K562 (cell line): ENCODE data around the gene COLEC12. TPM values are rescaled to one million over a fixed set of nuclear protein-coding genes. Genes with fewer than 3 reads are reported as not detected.

ENCODE experiments used
- ATAC-seq: fragments of 200-7000 bp; cut with Tn5 transposase; 3 replicates; pipeline ENCODE4 v1.9.1; 2020; ENCODE audit warnings: moderate library complexity
- BruUV-seq: library from RNA; stranded (reverse); fragments of 400-500 nt; replicated peaks from 2 replicates; lab custom pipeline; 2021; lab: Mats Ljungman, UMichigan
- CTCF ChIA-PET: fragments of 300-600 bp; formaldehyde crosslinking; extraction: SDS; loops from one replicate; lab custom pipeline; 2021; ENCODE audit warnings: low intra/inter-chr PET ratio; lab: Yijun Ruan, JAX
- POLR2A ChIA-PET: fragments of 300-600, 350-650 bp; sonication (Branson Sonifier 250); formaldehyde crosslinking; extraction: SDS; loops from one replicate; lab custom pipeline; 2021; ENCODE audit warnings: antibody characterized with exemption, inconsistent platforms; lab: Yijun Ruan, JAX
- DNase-seq, 4 experiments: peaks; one replicate each; pipeline versions ENCODE4 v3.0.0 to v3.0.0-alpha.2; 2011 to 2018; ENCODE audit warnings: low spot score in 3 of 4, mixed read lengths in 3 of 4; ENCODE audit errors: extremely low read depth in 1 of 4
- FAIRE-seq: peaks from 2 replicates; lab custom pipeline; 2011; peaks lifted over from hg19 to GRCh38; lab: Jason Lieb, UNC
- H2AFZ ChIP-seq: 2 replicates; pipeline ENCODE4 v1.6.0; 2011; ENCODE audit warnings: low read depth, low read length, control low read depth, inconsistent platforms
- H3K27ac ChIP-seq: fragments of 200-600 bp; 3 replicates; pipeline ENCODE4 v1.8.0; 2011; ENCODE audit warnings: low read depth, mild to moderate bottlenecking, control low read depth, inconsistent platforms, low read length, moderate library complexity, mixed read lengths; ENCODE audit errors: extremely low read depth
- H3K27me3 ChIP-seq, 2 experiments: fragments of 300-600 bp in 1 of 2; 2 replicates in 1 of 2; 3 replicates in 1 of 2; pipeline versions ENCODE4 v1.6.0 to v1.8.0; 2011; ENCODE audit warnings: inconsistent platforms in 2 of 2, low read length in 2 of 2, mild to moderate bottlenecking in 1 of 2, mixed read lengths in 1 of 2, moderate library complexity in 1 of 2; ENCODE audit not compliant: control insufficient read depth in 2 of 2, insufficient read depth in 2 of 2
- H3K36me3 ChIP-seq: fragments of 300-600 bp; 3 replicates; pipeline ENCODE4 v1.8.0; 2011; ENCODE audit warnings: mild to moderate bottlenecking, low read length, inconsistent platforms; ENCODE audit not compliant: control insufficient read depth, insufficient read depth
- H3K4me1 ChIP-seq, 2 experiments: fragments of 200-600 bp in 1 of 2; replicated peaks in 1 of 2; 2 replicates in 1 of 2; 3 replicates in 1 of 2; pipeline versions ENCODE4 v1.5.1 to v1.8.0; 2011; ENCODE audit warnings: inconsistent platforms in 2 of 2, low read length in 2 of 2, mild to moderate bottlenecking in 1 of 2, mixed read lengths in 1 of 2, moderate library complexity in 1 of 2; ENCODE audit not compliant: control insufficient read depth in 2 of 2, insufficient read depth in 2 of 2
- H3K4me2 ChIP-seq: 2 replicates; pipeline ENCODE4 v1.6.1; 2011; ENCODE audit warnings: low read length, control low read depth, inconsistent platforms, mixed read lengths; ENCODE audit not compliant: insufficient read depth
- H3K4me3 ChIP-seq: fragments of 200-600 bp; sonication (generic), shearing (Covaris generic); 2 replicates; pipeline ENCODE4 v1.5.1; 2016; ENCODE audit warnings: control low read depth, inconsistent platforms
- H3K79me2 ChIP-seq: fragments of 200-600 bp; 3 replicates; pipeline ENCODE4 v1.8.0; 2011; ENCODE audit warnings: low read length, inconsistent platforms; ENCODE audit not compliant: control insufficient read depth, insufficient read depth
- H3K9ac ChIP-seq, 2 experiments: 2 replicates each; pipeline versions ENCODE4 v1.6.0 to v1.6.1; 2011; ENCODE audit warnings: low read depth in 2 of 2, low read length in 2 of 2, control low read depth in 1 of 2, inconsistent platforms in 1 of 2, mild to moderate bottlenecking in 1 of 2, mixed read lengths in 1 of 2; ENCODE audit not compliant: insufficient read depth in 1 of 2
- H3K9me1 ChIP-seq: one replicate; pipeline ENCODE4 v1.6.0; 2011; ENCODE audit warnings: inconsistent platforms, mild to moderate bottlenecking, low read length, moderate library complexity; ENCODE audit not compliant: control insufficient read depth, insufficient read depth
- H3K9me3 ChIP-seq: replicated peaks from 2 replicates; pipeline ENCODE4 v1.5.1; 2011; ENCODE audit warnings: low read depth, low read length, inconsistent platforms; ENCODE audit not compliant: control insufficient read depth, insufficient read depth
- H4K20me1 ChIP-seq: replicated peaks from 2 replicates; pipeline ENCODE4 v1.6.1; 2011; ENCODE audit warnings: low read length, inconsistent platforms, mixed read lengths; ENCODE audit not compliant: control insufficient read depth, insufficient read depth
- CAMTA2 ChIP-seq: fragments of 250-450 bp; sonication (Bioruptor Pico); conservative IDR thresholded peaks from 2 replicates; pipeline ENCODE4 v1.5.1; 2022
- CBX5 ChIP-seq: IDR thresholded peaks from 2 replicates; pipeline ENCODE4 v1.6.1; 2014; ENCODE audit warnings: low read depth, borderline replicate concordance
- CTBP1 ChIP-seq: fragments of 450-650 bp; IDR thresholded peaks from 2 replicates; pipeline ENCODE4 v1.6.1; 2016; ENCODE audit warnings: borderline replicate concordance
- CXXC5 ChIP-seq: fragments of 250-450 bp; sonication (Bioruptor Pico); IDR thresholded peaks from 2 replicates; pipeline ENCODE4 v1.8.0; 2022; ENCODE audit warnings: inconsistent platforms, mild to moderate bottlenecking, moderate library complexity
- FOXA1 ChIP-seq: fragments of 450-650 bp; IDR thresholded peaks from 2 replicates; pipeline ENCODE4 v1.6.1; 2016; ENCODE audit warnings: mild to moderate bottlenecking, borderline replicate concordance
- HDAC1 ChIP-seq, 2 experiments: fragments of 450-650 bp; IDR thresholded peaks; 2 replicates each; pipeline ENCODE4 v1.6.1; 2016 to 2017; ENCODE audit warnings: inconsistent platforms in 1 of 2, mild to moderate bottlenecking in 1 of 2, moderate library complexity in 1 of 2
- HDGF ChIP-seq: fragments of 450-650 bp; IDR thresholded peaks from 2 replicates; pipeline ENCODE4 v1.6.1; 2016
- L3MBTL2 ChIP-seq: fragments of 450-650 bp; IDR thresholded peaks from 2 replicates; pipeline ENCODE4 v1.6.1; 2016; ENCODE audit warnings: mild to moderate bottlenecking, moderate library complexity
- NFIX ChIP-seq: fragments of 250-450 bp; sonication (Bioruptor Pico); IDR thresholded peaks from 2 replicates; pipeline ENCODE4 v1.4.0; 2020; ENCODE audit warnings: low read depth, mild to moderate bottlenecking, moderate library complexity
- SRF ChIP-seq, 2 experiments: fragments of 250-450, 450-650 bp in 1 of 2; sonication (Bioruptor Pico) in 1 of 2; sonication (generic) in 1 of 2; formaldehyde crosslinking; IDR thresholded peaks; 2 replicates each; pipeline versions ENCODE4 v1.5.0 to v1.5.1; 2020 to 2022; ENCODE audit warnings: mild to moderate bottlenecking in 1 of 2, missing genetic modification reagents in 1 of 2
- WGBS: fragments of 100-300 bp; shearing (Covaris generic); methylation state at CpG from one replicate; pipeline ENCODE4 v1.1.6; 2016; ENCODE audit warnings: low coverage, mixed read lengths; ENCODE audit not compliant: insufficient coverage; ENCODE audit errors: missing lambda C conversion rate; 5-methylcytosine and 5-hydroxymethylcytosine counted together
- in situ Hi-C: fragments of 300-500 bp; cut with MboI; formaldehyde crosslinking; loops from 4 replicates; pipeline ENCODE4 v1.15.0; 2018; ENCODE audit warnings: inconsistent platforms, mixed read lengths
- intact Hi-C: fragments of 100-400 bp; cut with micrococcal nuclease; formaldehyde crosslinking; loops from 2 replicates; pipeline ENCODE4 v1.14.2; 2022
- polyA plus RNA-seq, 8 experiments: library from polyadenylated mRNA; depleted of rRNA in 4 of 8; stranded (reverse) in 5 of 8; unstranded in 3 of 8; fragments of >200 nt; fragmentation: Nextera tagmentation in 2 of 8; fragmentation: Illumina TruSeq in 1 of 8; extraction: Ambion mirVana in 2 of 8; extraction: Trizol in 1 of 8; gene quantifications; 2 replicates each; pipeline versions ENCODE4 v1.2.1 to v1.2.3, GENCODE V29; 2011 to 2014; ENCODE audit warnings: inconsistent platforms in 1 of 8, missing spikeins in 1 of 8
- total RNA-seq, 7 experiments: library from RNA; depleted of rRNA in 6 of 7; stranded (reverse); fragments of >200 nt in 6 of 7; fragmentation: Illumina TruSeq in 2 of 7; extraction: Trizol in 2 of 7; gene quantifications; 2 replicates each; pipeline versions ENCODE4 v1.2.1 to v1.2.3, GENCODE V29; 2011 to 2021; ENCODE audit warnings: low replicate concordance in 1 of 7
- TF ChIP-seq, protein P1 (sequence below): sonication (generic); formaldehyde crosslinking; IDR thresholded peaks from 2 replicates; pipeline ENCODE4 v1.8.1; 2022; ENCODE audit warnings: missing genetic modification reagents
- TF ChIP-seq, protein P2 (sequence below), 2 experiments: fragments of 450-650 bp; conservative IDR thresholded peaks; 2 replicates each; pipeline ENCODE4 v1.6.1; 2017; ENCODE audit warnings: mild to moderate bottlenecking in 2 of 2, moderate library complexity in 2 of 2
- TF ChIP-seq, protein P3 (sequence below): fragments of 250-450 bp; sonication (Bioruptor Pico); IDR thresholded peaks from 2 replicates; pipeline ENCODE4 v1.4.0; 2020; ENCODE audit warnings: mild to moderate bottlenecking, moderate library complexity

COLEC12 gene
- total and polyA plus RNA-seq, 9 of the 15 experiments (the other 6 are each of a cell fraction or from before 2014, with no cell fraction given) = 0.04 TPM; not detected in 8

DNA sequence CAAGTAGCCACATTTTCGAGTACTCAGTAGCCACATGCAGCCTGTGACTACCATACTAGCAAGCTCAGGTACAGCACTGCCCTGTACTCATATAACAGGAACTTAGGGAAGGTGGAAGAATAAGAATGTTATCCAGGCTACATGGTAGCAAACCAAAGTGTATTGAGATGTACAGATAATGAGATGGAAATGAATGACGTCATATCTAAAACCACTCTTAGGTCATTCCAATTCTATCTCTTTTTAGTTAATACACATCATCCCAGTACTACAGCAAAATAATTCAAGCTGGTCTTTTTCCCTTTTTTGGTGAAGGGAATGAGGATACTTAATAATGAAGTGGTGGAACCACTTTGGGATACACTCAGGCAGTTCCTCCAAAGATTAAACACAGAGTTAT is 38.7 kb downstream of the COLEC12 start (continued):
- TF ChIP-seq, protein P1, sequence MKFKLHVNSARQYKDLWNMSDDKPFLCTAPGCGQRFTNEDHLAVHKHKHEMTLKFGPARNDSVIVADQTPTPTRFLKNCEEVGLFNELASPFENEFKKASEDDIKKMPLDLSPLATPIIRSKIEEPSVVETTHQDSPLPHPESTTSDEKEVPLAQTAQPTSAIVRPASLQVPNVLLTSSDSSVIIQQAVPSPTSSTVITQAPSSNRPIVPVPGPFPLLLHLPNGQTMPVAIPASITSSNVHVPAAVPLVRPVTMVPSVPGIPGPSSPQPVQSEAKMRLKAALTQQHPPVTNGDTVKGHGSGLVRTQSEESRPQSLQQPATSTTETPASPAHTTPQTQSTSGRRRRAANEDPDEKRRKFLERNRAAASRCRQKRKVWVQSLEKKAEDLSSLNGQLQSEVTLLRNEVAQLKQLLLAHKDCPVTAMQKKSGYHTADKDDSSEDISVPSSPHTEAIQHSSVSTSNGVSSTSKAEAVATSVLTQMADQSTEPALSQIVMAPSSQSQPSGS (CRISPR knock-in tag) = no peak

DNA sequence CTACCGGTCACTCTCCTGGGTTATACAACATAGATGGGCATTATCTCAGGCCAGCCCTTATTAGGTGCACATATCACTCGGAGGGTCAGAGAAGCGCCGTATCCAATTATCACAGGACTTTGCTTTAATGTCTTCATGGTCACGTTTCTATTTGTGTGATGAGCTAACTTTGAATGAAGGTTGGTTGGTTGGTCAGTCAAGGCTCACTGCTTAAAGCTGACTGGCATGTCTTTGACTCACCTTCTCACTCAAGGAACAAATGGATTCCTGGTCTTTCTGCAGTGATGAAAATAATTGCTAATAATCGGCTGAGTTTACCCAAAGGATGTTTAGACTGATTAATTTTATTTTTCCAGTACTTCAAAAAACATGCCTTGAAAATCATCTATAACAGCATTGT is 39.7 kb downstream of the COLEC12 start:
- no peak for FAIRE-seq

More for the DNA sequence above, 39.7 kb downstream of the COLEC12 start:
- intact Hi-C loops = no loop called here
- no peak for TF ChIP-seq L3MBTL2
- no peak for TF ChIP-seq HDAC1 (IDR thresholded peaks at IDR 0.05)
- TF ChIP-seq, protein P2, sequence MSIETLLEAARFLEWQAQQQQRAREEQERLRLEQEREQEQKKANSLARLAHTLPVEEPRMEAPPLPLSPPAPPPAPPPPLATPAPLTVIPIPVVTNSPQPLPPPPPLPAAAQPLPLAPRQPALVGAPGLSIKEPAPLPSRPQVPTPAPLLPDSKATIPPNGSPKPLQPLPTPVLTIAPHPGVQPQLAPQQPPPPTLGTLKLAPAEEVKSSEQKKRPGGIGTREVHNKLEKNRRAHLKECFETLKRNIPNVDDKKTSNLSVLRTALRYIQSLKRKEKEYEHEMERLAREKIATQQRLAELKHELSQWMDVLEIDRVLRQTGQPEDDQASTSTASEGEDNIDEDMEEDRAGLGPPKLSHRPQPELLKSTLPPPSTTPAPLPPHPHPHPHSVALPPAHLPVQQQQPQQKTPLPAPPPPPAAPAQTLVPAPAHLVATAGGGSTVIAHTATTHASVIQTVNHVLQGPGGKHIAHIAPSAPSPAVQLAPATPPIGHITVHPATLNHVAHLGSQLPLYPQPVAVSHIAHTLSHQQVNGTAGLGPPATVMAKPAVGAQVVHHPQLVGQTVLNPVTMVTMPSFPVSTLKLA (conservative IDR thresholded peaks at IDR 0.05) = no peak
- no peak for TF ChIP-seq SRF (CRISPR knock-in tag; IDR thresholded peaks at IDR 0.05)
- TF ChIP-seq FOXA1 = no peak
- TF ChIP-seq CAMTA2 (CRISPR knock-in tag) = no peak
- no peak for TF ChIP-seq CTBP1
- TF ChIP-seq HDGF = no peak
- TF ChIP-seq, protein P3, sequence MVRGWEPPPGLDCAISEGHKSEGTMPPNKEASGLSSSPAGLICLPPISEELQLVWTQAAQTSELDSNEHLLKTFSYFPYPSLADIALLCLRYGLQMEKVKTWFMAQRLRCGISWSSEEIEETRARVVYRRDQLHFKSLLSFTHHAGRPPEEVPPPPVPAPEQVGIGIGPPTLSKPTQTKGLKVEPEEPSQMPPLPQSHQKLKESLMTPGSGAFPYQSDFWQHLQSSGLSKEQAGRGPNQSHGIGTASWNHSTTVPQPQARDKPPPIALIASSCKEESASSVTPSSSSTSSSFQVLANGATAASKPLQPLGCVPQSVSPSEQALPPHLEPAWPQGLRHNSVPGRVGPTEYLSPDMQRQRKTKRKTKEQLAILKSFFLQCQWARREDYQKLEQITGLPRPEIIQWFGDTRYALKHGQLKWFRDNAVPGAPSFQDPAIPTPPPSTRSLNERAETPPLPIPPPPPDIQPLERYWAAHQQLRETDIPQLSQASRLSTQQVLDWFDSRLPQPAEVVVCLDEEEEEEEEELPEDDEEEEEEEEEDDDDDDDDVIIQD = no peak
- TF ChIP-seq NFIX = no peak
- no peak for TF ChIP-seq CBX5
- TF ChIP-seq CXXC5 (CRISPR knock-in tag) = no peak
- no peak overlapping the region for H2AFZ ChIP-seq
- DNase-seq (no peak), ATAC-seq (no peak)
- no peak overlapping the region for H3K9ac ChIP-seq
- no peaks in the 10 kb centered on the region for H4K20me1 ChIP-seq
- no peak overlapping the region for H3K4me3 ChIP-seq
- no peaks in the 10 kb centered on the region for H3K4me1 ChIP-seq
- 0% methylated on average over 5 of the region's 6 CpGs for WGBS
- H3K79me2 ChIP-seq = no peaks in the 10 kb centered on the region
- peaks cover 53 to 57% of the 10 kb centered on the region in 2 experiments for H3K27me3 ChIP-seq
- BruUV-seq = no TSS peak
- no peaks in the 10 kb centered on the region for H3K9me1 ChIP-seq
- H3K27ac ChIP-seq = no peak overlapping the region
- no peaks in the 10 kb centered on the region for H3K9me3 ChIP-seq
- in situ Hi-C loops = no loop called here
- H3K36me3 ChIP-seq = no peaks in the 10 kb centered on the region
- ChIA-PET POLR2A (interaction anchor here (1.4 kb wide), 1 partner anchor 8 kb away, joined by 3 read pairs; no protein-coding TSS in a partner anchor), CTCF (interaction anchor here (0.7 kb wide), 1 partner anchor 11 kb away, joined by 3 read pairs; no protein-coding TSS in a partner anchor)
- H3K4me2 ChIP-seq = no peak overlapping the region
